H1 (cell line): Measurements from ENCODE around the gene SH2B3. TPM values are rescaled to one million over a fixed set of nuclear protein-coding genes. Genes with fewer than 3 reads are reported as not detected.
A peak's percentile ranks its signal among the peaks of the same experiment; 100 is the strongest.

Experiments
- CTCF ChIA-PET: fragments of 300-600 bp; sonication (Branson Sonifier 250); formaldehyde crosslinking; loops from one replicate; lab custom pipeline; 2021; ENCODE audit not compliant: partially characterized antibody; lab: Charles Lee
- POLR2A ChIA-PET: fragments of 300-600 bp; sonication (Branson Sonifier 250); formaldehyde crosslinking; loops from one replicate; lab custom pipeline; 2021; ENCODE audit warnings: inconsistent platforms; ENCODE audit not compliant: partially characterized antibody; lab: Charles Lee
- DNase-seq, 2 experiments: peaks; one replicate each; pipeline versions ENCODE4 v3.0.0 to v3.0.0-alpha.2; 2010 to 2022; ENCODE audit warnings: low spot score in 2 of 2, low read depth in 1 of 2, mixed read lengths in 1 of 2
- FAIRE-seq: peaks from 2 replicates; lab custom pipeline; 2011; peaks lifted over from hg19 to GRCh38; lab: Jason Lieb, UNC
- H2AFZ ChIP-seq: 2 replicates; pipeline ENCODE4 v1.8.1; 2012; ENCODE audit warnings: low read length, inconsistent platforms
- H2AK5ac ChIP-seq: 2 replicates; pipeline ENCODE4 v1.6.1; 2013; ENCODE audit warnings: low read depth, low read length
- H2BK120ac ChIP-seq: replicated peaks from 2 replicates; pipeline ENCODE3; 2013; ENCODE audit warnings: low read depth, low read length, inconsistent platforms
- H2BK12ac ChIP-seq: 2 replicates; pipeline ENCODE4 v1.6.1; 2013; ENCODE audit warnings: low read depth, low read length
- H2BK15ac ChIP-seq: 2 replicates; pipeline ENCODE4 v1.6.1; 2013; ENCODE audit warnings: low read length
- H2BK20ac ChIP-seq: 2 replicates; pipeline ENCODE4 v1.6.1; 2013; ENCODE audit warnings: low read length
- H2BK5ac ChIP-seq: 2 replicates; pipeline ENCODE4 v1.6.1; 2013; ENCODE audit warnings: low read depth, low read length
- H3K14ac ChIP-seq: 2 replicates; pipeline ENCODE4 v1.6.1; 2013; ENCODE audit warnings: inconsistent platforms; ENCODE audit not compliant: insufficient read length
- H3K18ac ChIP-seq: 2 replicates; pipeline ENCODE4 v1.6.1; 2013; ENCODE audit warnings: low read length; ENCODE audit errors: extremely low read depth
- H3K23ac ChIP-seq: 2 replicates; pipeline ENCODE4 v1.6.1; 2013; ENCODE audit warnings: inconsistent platforms; ENCODE audit not compliant: insufficient read length
- H3K23me2 ChIP-seq: 2 replicates; pipeline ENCODE4 v1.6.1; 2013; ENCODE audit warnings: low read depth, low read length
- H3K27ac ChIP-seq: 2 replicates; pipeline ENCODE4 v1.6.1; 2011; ENCODE audit warnings: low read depth, low read length, inconsistent platforms
- H3K27me3 ChIP-seq, 4 experiments: replicated peaks in 1 of 4; 1 replicate in 1 of 4; 2 replicates in 3 of 4; pipeline versions ENCODE4 v1.6.1 to v1.8.1; 2011 to 2013; ENCODE audit warnings: low read length in 3 of 4, mild to moderate bottlenecking in 3 of 4, inconsistent platforms in 2 of 4, mixed read lengths in 2 of 4, moderate library complexity in 1 of 4; ENCODE audit not compliant: control insufficient read depth in 3 of 4, insufficient read depth in 3 of 4; ENCODE audit errors: extremely low read depth in 1 of 4
- H3K36me3 ChIP-seq, 4 experiments: 2 replicates each; pipeline versions ENCODE4 v1.6.1 to v1.8.1; 2011 to 2013; ENCODE audit warnings: mild to moderate bottlenecking in 4 of 4, low read length in 3 of 4, moderate library complexity in 2 of 4, control low read depth in 1 of 4, inconsistent platforms in 1 of 4; ENCODE audit not compliant: insufficient read depth in 4 of 4, control insufficient read depth in 2 of 4
- H3K4ac ChIP-seq: replicated peaks from 2 replicates; pipeline ENCODE3; 2013; ENCODE audit warnings: low read length, low read depth, mixed read lengths, inconsistent platforms; ENCODE audit not compliant: insufficient read length
- H3K4me1 ChIP-seq, 4 experiments: replicated peaks in 1 of 4; 1 replicate in 1 of 4; 2 replicates in 3 of 4; pipeline versions ENCODE4 v1.6.1 to v1.8.1; 2011 to 2013; ENCODE audit warnings: low read length in 3 of 4, inconsistent platforms in 2 of 4, mixed read lengths in 1 of 4; ENCODE audit not compliant: insufficient read depth in 4 of 4, control insufficient read depth in 3 of 4
- H3K4me2 ChIP-seq, 2 experiments: 2 replicates each; pipeline versions ENCODE4 v1.6.1 to v1.8.1; 2011 to 2013; ENCODE audit warnings: low read depth in 2 of 2, low read length in 2 of 2, control low read depth in 1 of 2, inconsistent platforms in 1 of 2, mild to moderate bottlenecking in 1 of 2; ENCODE audit not compliant: insufficient read depth in 1 of 2
- H3K4me3 ChIP-seq, 4 experiments: fragments of 200-600, 300-600 bp in 1 of 4; sonication (generic), shearing (Covaris generic), sonication (Bioruptor Twin) in 1 of 4; 2 replicates each; pipeline versions ENCODE4 v1.5.1 to v1.8.1; 2011 to 2016; ENCODE audit warnings: low read length in 4 of 4, low read depth in 3 of 4, control low read depth in 2 of 4, inconsistent platforms in 2 of 4, mild to moderate bottlenecking in 2 of 4, mixed read lengths in 1 of 4, moderate library complexity in 1 of 4; ENCODE audit not compliant: insufficient read depth in 2 of 4; ENCODE audit errors: extremely low read depth in 1 of 4
- H3K56ac ChIP-seq: replicated peaks from 2 replicates; pipeline ENCODE3; 2013; ENCODE audit warnings: low read depth, mild to moderate bottlenecking, mixed read lengths, low read length, inconsistent platforms; ENCODE audit not compliant: insufficient read length
- H3K79me1 ChIP-seq: 2 replicates; pipeline ENCODE4 v1.6.1; 2013; ENCODE audit warnings: low read depth, low read length, control low read depth
- H3K79me2 ChIP-seq, 2 experiments: 2 replicates each; pipeline versions ENCODE4 v1.6.1 to v1.8.1; 2012 to 2013; ENCODE audit warnings: low read length in 2 of 2, mild to moderate bottlenecking in 2 of 2, inconsistent platforms in 1 of 2; ENCODE audit not compliant: insufficient read depth in 2 of 2, control insufficient read depth in 1 of 2
- H3K9ac ChIP-seq, 4 experiments: replicated peaks in 1 of 4; 1 replicate in 1 of 4; 2 replicates in 3 of 4; pipeline versions ENCODE4 v1.6.1 to v1.8.1; 2011 to 2013; ENCODE audit warnings: low read depth in 3 of 4, low read length in 3 of 4, control low read depth in 2 of 4, mild to moderate bottlenecking in 2 of 4, moderate library complexity in 2 of 4, inconsistent platforms in 1 of 4; ENCODE audit errors: extremely low read depth in 1 of 4
- H3K9me3 ChIP-seq, 2 experiments: 2 replicates each; pipeline versions ENCODE4 v1.6.1 to v1.8.1; 2012 to 2013; ENCODE audit warnings: mild to moderate bottlenecking in 2 of 2, moderate library complexity in 2 of 2, control low read depth in 1 of 2, inconsistent platforms in 1 of 2, low read depth in 1 of 2, low read length in 1 of 2, mixed read lengths in 1 of 2; ENCODE audit not compliant: insufficient read depth in 2 of 2
- H4K20me1 ChIP-seq, 2 experiments: replicated peaks in 1 of 2; 2 replicates each; pipeline versions ENCODE3 to v1.8.1; 2011 to 2013; ENCODE audit warnings: inconsistent platforms in 2 of 2, low read length in 2 of 2, mild to moderate bottlenecking in 1 of 2; ENCODE audit not compliant: insufficient read depth in 2 of 2, control insufficient read depth in 1 of 2
- H4K5ac ChIP-seq: 2 replicates; pipeline ENCODE4 v1.6.1; 2013; ENCODE audit warnings: low read length, low read depth, mixed read lengths, inconsistent platforms; ENCODE audit not compliant: insufficient read length
- H4K8ac ChIP-seq: 2 replicates; pipeline ENCODE4 v1.8.0; 2013; ENCODE audit warnings: mild to moderate bottlenecking, moderate library complexity, low read length, inconsistent platforms; ENCODE audit not compliant: insufficient read depth; ENCODE audit errors: extremely low read depth
- H4K91ac ChIP-seq: replicated peaks from 2 replicates; pipeline ENCODE3; 2013; ENCODE audit warnings: low read length, mixed read lengths, inconsistent platforms; ENCODE audit not compliant: insufficient read length
- ASH2L ChIP-seq: fragments of 200-600, 300-600 bp; sonication (generic); IDR thresholded peaks from one replicate; pipeline ENCODE4 v1.7.1; 2017; ENCODE audit warnings: low read length
- BRCA1 ChIP-seq: IDR thresholded peaks from 2 replicates; pipeline ENCODE4 v1.6.1; 2012; ENCODE audit warnings: low read depth, low read length, improper control_type of control experiment
- CBX5 ChIP-seq: fragments of 300-800, 300-1000 bp; sonication (generic); IDR thresholded peaks from 2 replicates; pipeline ENCODE4 v1.7.1; 2016; ENCODE audit warnings: antibody characterized with exemption, low read length, low read depth
- CREB1 ChIP-seq: IDR thresholded peaks from 2 replicates; pipeline ENCODE4 v1.6.1; 2012; ENCODE audit warnings: inconsistent platforms
- CTCF ChIP-seq, 3 experiments: IDR thresholded peaks; 1 replicate in 2 of 3; 2 replicates in 1 of 3; pipeline versions ENCODE4 v1.5.1 to v1.6.1; 2011; ENCODE audit warnings: low read length in 3 of 3, mild to moderate bottlenecking in 3 of 3, inconsistent platforms in 2 of 3, low read depth in 1 of 3, moderate library complexity in 1 of 3; ENCODE audit not compliant: insufficient read depth in 1 of 3; ENCODE audit errors: control extremely low read depth in 1 of 3
- EP300 ChIP-seq, 2 experiments: IDR thresholded peaks; 1 replicate in 1 of 2; 2 replicates in 1 of 2; pipeline ENCODE4 v1.6.1; 2011 to 2012; ENCODE audit warnings: low read depth in 2 of 2, low read length in 2 of 2, mild to moderate bottlenecking in 2 of 2, borderline replicate concordance in 1 of 2, inconsistent platforms in 1 of 2, moderate library complexity in 1 of 2
- JUND ChIP-seq: IDR thresholded peaks from 2 replicates; pipeline ENCODE4 v1.6.1; 2011; ENCODE audit warnings: mild to moderate bottlenecking, improper control_type of control experiment, low read length
- PHF8 ChIP-seq: fragments of 200-600 bp; sonication (generic); conservative IDR thresholded peaks from 2 replicates; pipeline ENCODE4 v1.7.1; 2012; ENCODE audit warnings: low read depth, mild to moderate bottlenecking, inconsistent platforms, low read length, moderate library complexity
- RAD21 ChIP-seq, 2 experiments: IDR thresholded peaks in 1 of 2; conservative IDR thresholded peaks in 1 of 2; 2 replicates each; pipeline ENCODE4 v1.6.1; 2011; ENCODE audit warnings: low read depth in 2 of 2, low read length in 2 of 2, improper control_type of control experiment in 1 of 2, inconsistent platforms in 1 of 2, mild to moderate bottlenecking in 1 of 2, moderate library complexity in 1 of 2
- SRF ChIP-seq: IDR thresholded peaks from 2 replicates; pipeline ENCODE4 v1.6.1; 2011; ENCODE audit warnings: mild to moderate bottlenecking, low read depth, low read length, moderate library complexity
- WGBS, 2 experiments: shearing (Covaris generic) in 1 of 2; methylation state at CpG; one replicate each; pipeline versions ENCODE4 v1.1.6 to v1.1.7; 2013 to 2015; ENCODE audit warnings: low lambda C conversion rate in 2 of 2, mixed read lengths in 2 of 2, inconsistent platforms in 1 of 2, low coverage in 1 of 2, missing lambda C conversion rate in 1 of 2; ENCODE audit not compliant: insufficient replicate concordance in 2 of 2, insufficient coverage in 1 of 2, insufficient read length in 1 of 2; ENCODE audit errors: extremely low coverage in 1 of 2, missing lambda C conversion rate in 1 of 2; 5-methylcytosine and 5-hydroxymethylcytosine counted together
- polyA plus RNA-seq, 7 experiments: library from polyadenylated mRNA; depleted of rRNA in 3 of 7; stranded (reverse) in 5 of 7; unstranded in 2 of 7; fragments of >200 nt in 5 of 7; fragments of 200-250 nt in 2 of 7; gene quantifications; 1 replicate in 5 of 7; 2 replicates in 1 of 7; 4 replicates in 1 of 7; pipeline versions ENCODE4 v1.2.1 to v1.2.3, GENCODE V29; 2011 to 2013; ENCODE audit warnings: missing spikeins in 2 of 7, mixed read lengths in 2 of 7
- total RNA-seq: library from RNA; stranded (reverse); fragmentation: NEBNext Ultra II Directional; extraction: Animal tissue kit (Norgen Biotek cat#: 25700); gene quantifications from 2 replicates; pipeline ENCODE4 v1.2.1, GENCODE V29; 2021

Gene SH2B3
- total and polyA plus RNA-seq, 2 of the 8 experiments (the other 6 are each of a cell fraction or from before 2014, with no cell fraction given): 20.8 to 34.1 TPM

GRCh38 chr12:111451649-111452129 is 46.0 kb downstream of the SH2B3 start:
- no peak overlapping the region for H3K18ac ChIP-seq
- no peak overlapping the region for H3K56ac ChIP-seq
- H2BK5ac ChIP-seq: no peak overlapping the region
- FAIRE-seq (no peak), DNase-seq (peak in 1 of 2 experiments; percentile 41)
- no peak overlapping the region for H2AFZ ChIP-seq
- no peak overlapping the region for H2BK15ac ChIP-seq
- H3K4me2 ChIP-seq: no peak overlapping the region
- H2BK120ac ChIP-seq: no peak overlapping the region
- 76% methylated on average over 6 of the region's 6 CpGs; no CpG with 5 or more reads in 1 of the 2 experiments for WGBS, 2 experiments
- no peak overlapping the region for H2BK20ac ChIP-seq
- H2BK12ac ChIP-seq: no peak overlapping the region
- no peaks in the 10 kb centered on the region; the same call in 1 of the 2 replicates for H3K79me1 ChIP-seq
- H4K91ac ChIP-seq: no peak overlapping the region
- no peak overlapping the region for H3K4me3 ChIP-seq
- H3K14ac ChIP-seq: no peak overlapping the region
- H3K9me3 ChIP-seq: no peaks in the 10 kb centered on the region
- POLR2A ChIA-PET: interaction anchor here (0.8 to 7.1 kb wide), 9 partner anchors 9 to 55 kb away, joined by 3 to 64 read pairs (median 4); partner anchors contain the start of gene SH2B3
- H3K27ac ChIP-seq: no peak overlapping the region
- CTCF ChIA-PET: interaction anchor here (0.6 to 31.7 kb wide), 33 partner anchors 10 to 1120 kb away, joined by 3 to 838 read pairs (median 4); partner anchors contain the start of gene SH2B3
- no peaks in the 10 kb centered on the region for H3K23me2 ChIP-seq
- H3K23ac ChIP-seq: no peak overlapping the region
- peaks cover 4 to 16% of the 10 kb centered on the region in 2 experiments for H4K20me1 ChIP-seq
- H3K4me1 ChIP-seq: no peaks in the 10 kb centered on the region
- H2AK5ac ChIP-seq: no peak overlapping the region
- TF ChIP-seq JUND (no peak), CTCF (IDR thresholded peaks at IDR 0.05; ENCODE audit: control extremely low read depth in 1 of 3, insufficient read depth in 1 of 3, low read depth in 1 of 3, low read length in 3 of 3) (peak in 2 of 3 experiments; percentile 56 to 65; a peak in 3 of 4 replicates), BRCA1 (no peak), CBX5 (no peak), PHF8 (no peak), SRF (no peak), EP300 (IDR thresholded peaks at IDR 0.05; ENCODE audit: borderline replicate concordance in 1 of 2, low read depth in 2 of 2, low read length in 2 of 2) (no peak), ASH2L (no peak), CREB1 (no peak), RAD21 (IDR thresholded peaks at IDR 0.05 in 1 of 2, conservative IDR thresholded peaks at IDR 0.05 in 1 of 2; ENCODE audit: low read depth in 2 of 2, low read length in 2 of 2) (peak; percentile 75 to 81)
- H3K9ac ChIP-seq: no peak overlapping the region
- H3K79me2 ChIP-seq: no peaks in the 10 kb centered on the region
- H4K5ac ChIP-seq: no peak overlapping the region
- H3K4ac ChIP-seq: no peak overlapping the region
- H4K8ac ChIP-seq: no peak overlapping the region
- peaks cover 21 to 68% (median 59%) of the 10 kb centered on the region in 4 experiments for H3K36me3 ChIP-seq
- H3K27me3 ChIP-seq: no peaks in the 10 kb centered on the region
